GM23248 (cell line): ENCODE measurements around the gene RBM17. TPM values are rescaled to one million over a fixed set of nuclear protein-coding genes. Genes with fewer than 3 reads are reported as not detected.

Experiments used
- DNase-seq: peaks from one replicate; pipeline ENCODE4 v3.0.0-alpha.2; 2015
- H2AFZ ChIP-seq: fragments of 200-600 bp; sonication (generic); 2 replicates; pipeline ENCODE4 v1.6.1; 2016; ENCODE audit warnings: antibody characterized with exemption
- H3F3A ChIP-seq: fragments of 200-600 bp; sonication (generic); 2 replicates; pipeline ENCODE4 v1.6.1; 2016; ENCODE audit warnings: mild to moderate bottlenecking, antibody characterized with exemption, mixed run types; ENCODE audit not compliant: insufficient read depth
- H3K27ac ChIP-seq: fragments of 200-600 bp; sonication (generic); 2 replicates; pipeline ENCODE4 v1.5.1; 2016; ENCODE audit warnings: mild to moderate bottlenecking
- H3K27me3 ChIP-seq: fragments of 200-600 bp; sonication (generic); replicated peaks from 2 replicates; pipeline ENCODE4 v1.6.1; 2016; ENCODE audit warnings: mild to moderate bottlenecking; ENCODE audit not compliant: insufficient read depth
- H3K36me3 ChIP-seq: fragments of 200-600 bp; sonication (generic); 2 replicates; pipeline ENCODE4 v1.6.1; 2016; ENCODE audit warnings: low read depth, mild to moderate bottlenecking
- H3K4me1 ChIP-seq: fragments of 200-600 bp; sonication (generic); 2 replicates; pipeline ENCODE4 v1.6.1; 2016; ENCODE audit warnings: mild to moderate bottlenecking; ENCODE audit not compliant: insufficient read depth
- H3K4me2 ChIP-seq: fragments of 200-600 bp; sonication (generic); one replicate; pipeline ENCODE4 v1.6.1; 2016; ENCODE audit warnings: mild to moderate bottlenecking; ENCODE audit not compliant: unreplicated experiment
- H3K4me3 ChIP-seq: fragments of 200-600 bp; sonication (generic); 2 replicates; pipeline ENCODE4 v1.5.1; 2016; ENCODE audit warnings: mild to moderate bottlenecking
- H3K79me2 ChIP-seq: fragments of 200-600 bp; sonication (generic); 2 replicates; pipeline ENCODE4 v1.6.1; 2016; ENCODE audit warnings: mild to moderate bottlenecking; ENCODE audit not compliant: insufficient read depth
- H3K9ac ChIP-seq: fragments of 200-600 bp; sonication (generic); 2 replicates; pipeline ENCODE4 v1.6.1; 2016; ENCODE audit warnings: mild to moderate bottlenecking
- H3K9me2 ChIP-seq: fragments of 200-600 bp; sonication (generic); 2 replicates; pipeline ENCODE4 v1.6.1; 2016; ENCODE audit warnings: mixed run types, mild to moderate bottlenecking, moderate library complexity; ENCODE audit not compliant: insufficient read depth
- H3K9me3 ChIP-seq: fragments of 200-600 bp; sonication (generic); one replicate; pipeline ENCODE4 v1.6.1; 2017; ENCODE audit warnings: low read depth
- H4K20me1 ChIP-seq: fragments of 200-600 bp; sonication (generic); 2 replicates; pipeline ENCODE4 v1.6.0; 2016; ENCODE audit not compliant: insufficient read depth
- EZH2 ChIP-seq: fragments of 200-600 bp; sonication (generic); IDR thresholded peaks from 2 replicates; pipeline ENCODE4 v1.6.1; 2018; ENCODE audit warnings: antibody characterized with exemption, mild to moderate bottlenecking; ENCODE audit not compliant: insufficient read depth, poor library complexity, severe bottlenecking
- EZH2phosphoT487 ChIP-seq: fragments of 200-600 bp; sonication (generic); IDR thresholded peaks from 2 replicates; pipeline ENCODE4 v1.6.1; 2018; ENCODE audit warnings: antibody characterized with exemption, moderate library complexity, mild to moderate bottlenecking, low read depth; ENCODE audit not compliant: insufficient read depth
- WGBS, 2 experiments: methylation state at CpG; one replicate each; pipeline ENCODE4 v1.1.6; 2015 to 2017; ENCODE audit warnings: low lambda C conversion rate in 2 of 2, low coverage in 1 of 2; ENCODE audit errors: missing lambda C conversion rate in 2 of 2; 5-methylcytosine and 5-hydroxymethylcytosine counted together
- in situ Hi-C: fragments of 300-500 bp; cut with MboI; formaldehyde crosslinking; loops from 2 replicates; pipeline ENCODE4 v1.15.0; 2020
- polyA plus RNA-seq: library from polyadenylated mRNA; unstranded; fragments of >200 nt; fragmentation: Nextera tagmentation; extraction: Ambion mirVana; gene quantifications from 2 replicates; pipeline ENCODE4 v1.2.1, GENCODE V29; 2016
- total RNA-seq: library from RNA; depleted of rRNA; stranded (reverse); fragments of >200 nt; shearing (Covaris generic); gene quantifications from 2 replicates; pipeline ENCODE4 v1.2.3, GENCODE V29; 2014

Gene RBM17
- total and polyA plus RNA-seq, 2 experiments from 2014 or later: 24.1 to 99.9 TPM

- Histone ChIP-seq H3K27ac (no peak overlapping the region), H3F3A (peaks cover 33% of the 10 kb centered on the region), H3K9me2 (no peaks in the 10 kb centered on the region), H3K4me1 (peaks cover 13% of the 10 kb centered on the region), H3K36me3 (no peaks in the 10 kb centered on the region), H3K9me3 (no peaks in the 10 kb centered on the region), H3K9ac (no peak overlapping the region), H3K79me2 (no peaks in the 10 kb centered on the region), H3K4me3 (no peak overlapping the region), H4K20me1 (no peaks in the 10 kb centered on the region), H3K4me2 (no peak overlapping the region), H2AFZ (no peak overlapping the region), H3K27me3 (peaks cover 18% of the 10 kb centered on the region)
- 87 to 88% methylated on average over 7 of the region's 7 CpGs for WGBS, 2 experiments
- DNase-seq: no peak
- in situ Hi-C loops: no loop called here
- TF ChIP-seq EZH2: no peak
- TF ChIP-seq EZH2phosphoT487: no peak
Observed at GRCh38 chr10:6142644-6143043, 53.8 kb downstream of the RBM17 start.

- Histone ChIP-seq H3K27me3 (peaks cover 14% of the 10 kb centered on the region), H3K9me2 (no peaks in the 10 kb centered on the region), H3K36me3 (no peaks in the 10 kb centered on the region), H4K20me1 (no peaks in the 10 kb centered on the region), H3K4me1 (peaks cover 13% of the 10 kb centered on the region), H3K9me3 (no peaks in the 10 kb centered on the region), H3K4me3 (no peak overlapping the region), H3F3A (peaks cover 28% of the 10 kb centered on the region), H2AFZ (no peak overlapping the region), H3K4me2 (no peak overlapping the region), H3K9ac (no peak overlapping the region), H3K79me2 (no peaks in the 10 kb centered on the region), H3K27ac (no peak overlapping the region)
- DNase-seq: no peak
- in situ Hi-C loops: no loop called here
- TF ChIP-seq EZH2 (no peak), EZH2phosphoT487 (no peak)
- WGBS, 2 experiments: 48 to 49% methylated on average over 13 of the region's 13 CpGs
Observed at GRCh38 chr10:6143181-6143580, 54.3 kb downstream of the RBM17 start.

GRCh38 chr10:6144406-6145165 lies 55.8 kb downstream of the RBM17 start:
- Histone ChIP-seq H4K20me1 (no peaks in the 10 kb centered on the region), H3K9me3 (no peaks in the 10 kb centered on the region), H3K36me3 (no peaks in the 10 kb centered on the region), H3K4me1 (peaks cover 13% of the 10 kb centered on the region), H3K27me3 (0 out of 2 replicates have a peak, but pooled peaks cover 1% of the 10 kb centered on the region), H3K9me2 (no peaks in the 10 kb centered on the region), H3K79me2 (no peaks in the 10 kb centered on the region), H2AFZ (peak overlapping the region; percentile 84), H3K9ac (peak overlapping the region; percentile 86), H3K27ac (peak overlapping the region; percentile 29), H3K4me3 (peak overlapping the region; percentile 84), H3K4me2 (peak overlapping the region; percentile 78), H3F3A (peaks cover 25% of the 10 kb centered on the region)
- 1 to 2% methylated on average over 48 to 57 of the region's 81 CpGs for whole genome bisulfite sequencing, 2 experiments
- TF ChIP-seq EZH2phosphoT487 (no peak), EZH2 (no peak)
- in situ Hi-C loops: no loop called here
- peak; percentile 92 for DNase-seq

GRCh38 chr10:6145166-6145987 lies 56.5 kb downstream of the RBM17 start:
- no peaks in the 10 kb centered on the region for H3K9me2 ChIP-seq
- no peak overlapping the region for H3K27ac ChIP-seq
- in situ Hi-C loops: no loop called here
- H3K9ac ChIP-seq: peak overlapping the region; percentile 86
- no peaks in the 10 kb centered on the region for H3K9me3 ChIP-seq
- no peaks in the 10 kb centered on the region for H3K27me3 ChIP-seq
- no peaks in the 10 kb centered on the region for H3K79me2 ChIP-seq
- H3F3A ChIP-seq: peaks cover 25% of the 10 kb centered on the region
- H4K20me1 ChIP-seq: no peaks in the 10 kb centered on the region
- peak overlapping the region; percentile 84 for H2AFZ ChIP-seq
- peak overlapping the region; percentile 78 for H3K4me2 ChIP-seq
- TF ChIP-seq EZH2: no peak
- TF ChIP-seq EZH2phosphoT487: no peak
- DNase-seq: peak; percentile 57
- H3K36me3 ChIP-seq: no peaks in the 10 kb centered on the region
- 4 to 5% methylated on average over 44 to 64 of the region's 76 CpGs for WGBS, 2 experiments
- peaks cover 13% of the 10 kb centered on the region for H3K4me1 ChIP-seq
- peak overlapping the region; percentile 84 for H3K4me3 ChIP-seq
